A549 (cell line): ENCODE measurements around the gene WDR18.

Source experiments
- BHLHE40 ChIP-seq: IDR thresholded peaks from 2 replicates; pipeline ENCODE4 v1.6.1; 2012; ENCODE audit warnings: low read depth, low read length, inconsistent platforms
- CHD2 ChIP-seq: fragments of 150-350 bp; IDR thresholded peaks from 2 replicates; pipeline ENCODE4 v1.6.1; 2014; ENCODE audit warnings: low read length; ENCODE audit not compliant: partially characterized antibody
- CTCF ChIP-seq: fragments of >200 bp; sonication (Bioruptor Twin); formaldehyde crosslinking; IDR thresholded peaks from 3 replicates; pipeline ENCODE4 v1.5.1; 2016
- HEYL ChIP-seq: fragments of 250-450 bp; sonication (Bioruptor Pico); IDR thresholded peaks from 2 replicates; pipeline ENCODE4 v1.8.0; 2021; ENCODE audit warnings: mild to moderate bottlenecking, moderate library complexity
- MAX ChIP-seq: IDR thresholded peaks from 2 replicates; pipeline ENCODE4 v1.6.1; 2012
- MYC ChIP-seq: IDR thresholded peaks from 2 replicates; pipeline ENCODE4 v1.6.1; 2012; ENCODE audit warnings: mild to moderate bottlenecking, inconsistent platforms, low read length, improper control_type of control experiment, borderline replicate concordance
- POLR2A ChIP-seq: IDR thresholded peaks from 2 replicates; pipeline ENCODE4 v1.6.1; 2012; ENCODE audit warnings: mild to moderate bottlenecking, low read length
- POLR2AphosphoS2 ChIP-seq: conservative IDR thresholded peaks from 2 replicates; pipeline ENCODE4 v1.6.1; 2012; ENCODE audit warnings: low read length, improper control_type of control experiment, inconsistent platforms
- RAD21 ChIP-seq, 2 experiments: fragments of >200 bp in 1 of 2; sonication (Bioruptor Twin) in 1 of 2; formaldehyde crosslinking in 1 of 2; IDR thresholded peaks in 1 of 2; conservative IDR thresholded peaks in 1 of 2; 2 replicates in 1 of 2; 3 replicates in 1 of 2; pipeline ENCODE4 v1.6.1; 2012 to 2018; ENCODE audit warnings: inconsistent platforms in 1 of 2
- RNF2 ChIP-seq: fragments of 200-600 bp; sonication (generic); IDR thresholded peaks from 2 replicates; pipeline ENCODE4 v1.6.1; 2016; ENCODE audit warnings: low read depth, mild to moderate bottlenecking, antibody characterized with exemption, moderate library complexity, borderline replicate concordance
- TF ChIP-seq, protein P1 (sequence below): fragments of 200-600 bp; sonication (generic); IDR thresholded peaks from 2 replicates; pipeline ENCODE4 v1.6.1; 2016; ENCODE audit warnings: antibody characterized with exemption, mild to moderate bottlenecking, moderate library complexity

DNA sequence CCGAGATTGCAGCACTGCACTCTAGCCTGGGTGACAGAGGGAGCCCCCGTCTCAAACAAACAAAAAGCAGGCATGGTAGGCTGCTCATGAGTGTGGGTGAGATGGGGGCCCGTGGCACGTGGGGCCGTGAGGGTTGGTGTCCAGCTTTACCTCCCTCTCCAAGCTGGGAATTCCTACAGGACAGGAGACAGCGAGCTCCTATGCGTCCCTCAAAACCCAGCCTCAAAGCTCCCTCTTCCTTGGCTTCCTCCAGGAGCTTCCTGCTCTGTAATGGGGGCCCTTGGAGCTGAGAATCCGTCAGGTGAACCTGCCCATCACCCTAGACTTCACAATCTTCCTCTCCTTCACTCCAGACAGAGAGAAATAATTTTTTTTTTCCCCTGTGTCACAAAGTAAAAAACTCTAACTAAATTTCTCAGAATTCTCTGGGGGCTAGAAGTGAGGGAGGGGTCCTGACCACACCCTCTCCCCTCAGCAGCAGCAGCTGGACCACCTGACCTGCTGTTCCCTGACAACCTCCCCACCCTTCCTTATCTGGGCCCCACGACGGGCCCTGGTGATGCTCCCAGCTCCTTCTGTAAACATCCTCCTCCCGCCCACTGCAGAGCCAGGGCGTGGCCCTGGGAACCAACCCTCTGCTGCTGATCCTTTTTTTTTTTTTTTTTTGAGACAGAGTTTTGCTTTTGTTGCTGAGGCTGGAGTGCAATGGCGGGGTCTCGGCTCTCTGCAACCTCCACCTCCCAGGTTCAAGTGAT lies 22.1 kb upstream of the WDR18 start:
- TF ChIP-seq RAD21 (conservative IDR thresholded peaks at IDR 0.05 in 1 of 2, IDR thresholded peaks at IDR 0.05 in 1 of 2): no peak
- no peak for TF ChIP-seq POLR2A
- no peak for TF ChIP-seq CTCF
- TF ChIP-seq MYC: no peak
- TF ChIP-seq, protein P1, sequence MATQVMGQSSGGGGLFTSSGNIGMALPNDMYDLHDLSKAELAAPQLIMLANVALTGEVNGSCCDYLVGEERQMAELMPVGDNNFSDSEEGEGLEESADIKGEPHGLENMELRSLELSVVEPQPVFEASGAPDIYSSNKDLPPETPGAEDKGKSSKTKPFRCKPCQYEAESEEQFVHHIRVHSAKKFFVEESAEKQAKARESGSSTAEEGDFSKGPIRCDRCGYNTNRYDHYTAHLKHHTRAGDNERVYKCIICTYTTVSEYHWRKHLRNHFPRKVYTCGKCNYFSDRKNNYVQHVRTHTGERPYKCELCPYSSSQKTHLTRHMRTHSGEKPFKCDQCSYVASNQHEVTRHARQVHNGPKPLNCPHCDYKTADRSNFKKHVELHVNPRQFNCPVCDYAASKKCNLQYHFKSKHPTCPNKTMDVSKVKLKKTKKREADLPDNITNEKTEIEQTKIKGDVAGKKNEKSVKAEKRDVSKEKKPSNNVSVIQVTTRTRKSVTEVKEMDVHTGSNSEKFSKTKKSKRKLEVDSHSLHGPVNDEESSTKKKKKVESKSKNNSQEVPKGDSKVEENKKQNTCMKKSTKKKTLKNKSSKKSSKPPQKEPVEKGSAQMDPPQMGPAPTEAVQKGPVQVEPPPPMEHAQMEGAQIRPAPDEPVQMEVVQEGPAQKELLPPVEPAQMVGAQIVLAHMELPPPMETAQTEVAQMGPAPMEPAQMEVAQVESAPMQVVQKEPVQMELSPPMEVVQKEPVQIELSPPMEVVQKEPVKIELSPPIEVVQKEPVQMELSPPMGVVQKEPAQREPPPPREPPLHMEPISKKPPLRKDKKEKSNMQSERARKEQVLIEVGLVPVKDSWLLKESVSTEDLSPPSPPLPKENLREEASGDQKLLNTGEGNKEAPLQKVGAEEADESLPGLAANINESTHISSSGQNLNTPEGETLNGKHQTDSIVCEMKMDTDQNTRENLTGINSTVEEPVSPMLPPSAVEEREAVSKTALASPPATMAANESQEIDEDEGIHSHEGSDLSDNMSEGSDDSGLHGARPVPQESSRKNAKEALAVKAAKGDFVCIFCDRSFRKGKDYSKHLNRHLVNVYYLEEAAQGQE: no peak
- TF ChIP-seq HEYL (CRISPR knock-in tag): no peak
- no peak for TF ChIP-seq RNF2
- TF ChIP-seq MAX: no peak
- TF ChIP-seq BHLHE40: no peak
- TF ChIP-seq POLR2AphosphoS2: no peak
- no peak for TF ChIP-seq CHD2
